ENCODE results near the gene ATXN1. TPM values are rescaled to one million over a fixed set of nuclear protein-coding genes. Genes with fewer than 3 reads are reported as not detected.

Gene ATXN1
- total RNA-seq, 2 experiments from 2014 or later: 83.1 to 89.4 TPM

DNA sequence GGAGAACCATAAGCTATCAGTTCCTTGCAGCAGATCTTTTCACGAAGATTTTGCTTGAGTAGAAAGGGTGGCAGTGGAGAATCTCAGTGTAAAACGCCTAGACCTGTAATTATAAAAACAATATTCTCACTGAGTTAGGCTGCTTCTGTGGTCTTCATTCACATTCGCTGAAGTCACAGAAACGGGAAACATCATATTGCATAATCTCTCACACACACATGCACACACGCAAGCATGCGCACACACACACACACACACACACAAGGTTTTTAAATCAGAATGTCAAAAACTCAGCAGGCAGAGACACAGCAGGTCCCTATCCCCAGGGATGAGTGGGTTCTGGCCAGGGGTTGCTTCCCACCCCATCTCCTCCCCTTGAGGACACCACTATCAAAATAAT is 175.5 kb downstream of the ATXN1 start:
- Mint-ChIP-seq H3K27me3 (no peaks in the 10 kb centered on the region), H3K36me3 (ENCODE audit: low read depth) (peaks cover 54% of the 10 kb centered on the region), H3K27ac (no peak overlapping the region), H3K9me3 (no peaks in the 10 kb centered on the region), H3K4me3 (no peak overlapping the region), H3K4me1 (peaks cover 15% of the 10 kb centered on the region)
- no peak for DNase-seq
- ChIA-PET CTCF (no interaction called here), POLR2A (no interaction called here)

- POLR2A ChIA-PET: interaction anchor here (1.3 kb wide), 1 partner anchor 9 kb away, joined by 3 read pairs; no protein-coding TSS in a partner anchor
- peaks cover 63% of the 10 kb centered on the region for H3K36me3 Mint-ChIP-seq (ENCODE audit: low read depth)
Measured at GRCh38 chr6:16583144-16583762, 178.0 kb downstream of the ATXN1 start.

GRCh38 chr6:16582446-16583143 is 178.7 kb downstream of the ATXN1 start:
- no peak for DNase-seq
- Mint-ChIP-seq H3K36me3 (ENCODE audit: low read depth) (peaks cover 61% of the 10 kb centered on the region), H3K4me3 (no peak overlapping the region), H3K4me1 (peaks cover 11% of the 10 kb centered on the region), H3K9me3 (no peaks in the 10 kb centered on the region), H3K27ac (no peak overlapping the region), H3K27me3 (no peaks in the 10 kb centered on the region)
- CTCF ChIA-PET: no interaction called here
- POLR2A ChIA-PET: interaction anchor here (1.3 kb wide), 1 partner anchor 9 kb away, joined by 3 read pairs; no protein-coding TSS in a partner anchor

More at GRCh38 chr6:16583144-16583762, 178.0 kb downstream of the ATXN1 start:
- Mint-ChIP-seq H3K27me3 (no peaks in the 10 kb centered on the region), H3K4me3 (no peak overlapping the region), H3K4me1 (peaks cover 14% of the 10 kb centered on the region), H3K9me3 (no peaks in the 10 kb centered on the region), H3K27ac (no peak overlapping the region)
- no peak for DNase-seq
- CTCF ChIA-PET: no interaction called here

- no peak overlapping the region for H3K27ac Mint-ChIP-seq
- CTCF ChIA-PET: interaction anchor here (1.9 kb wide), 1 partner anchor 192 kb away, joined by 4 read pairs; no protein-coding TSS in a partner anchor
- POLR2A ChIA-PET: interaction anchor here (0.8 kb wide), 1 partner anchor 73 kb away, joined by 3 read pairs; no protein-coding TSS in a partner anchor
- DNase-seq: no peak
- H3K27me3 Mint-ChIP-seq: no peaks in the 10 kb centered on the region
- peaks cover 57% of the 10 kb centered on the region for H3K36me3 Mint-ChIP-seq (ENCODE audit: low read depth)
- H3K4me3 Mint-ChIP-seq: no peak overlapping the region
- H3K9me3 Mint-ChIP-seq: no peaks in the 10 kb centered on the region
- H3K4me1 Mint-ChIP-seq: peaks cover 14% of the 10 kb centered on the region
Measured at GRCh38 chr6:16578695-16579285, 182.5 kb downstream of the ATXN1 start.

DNA sequence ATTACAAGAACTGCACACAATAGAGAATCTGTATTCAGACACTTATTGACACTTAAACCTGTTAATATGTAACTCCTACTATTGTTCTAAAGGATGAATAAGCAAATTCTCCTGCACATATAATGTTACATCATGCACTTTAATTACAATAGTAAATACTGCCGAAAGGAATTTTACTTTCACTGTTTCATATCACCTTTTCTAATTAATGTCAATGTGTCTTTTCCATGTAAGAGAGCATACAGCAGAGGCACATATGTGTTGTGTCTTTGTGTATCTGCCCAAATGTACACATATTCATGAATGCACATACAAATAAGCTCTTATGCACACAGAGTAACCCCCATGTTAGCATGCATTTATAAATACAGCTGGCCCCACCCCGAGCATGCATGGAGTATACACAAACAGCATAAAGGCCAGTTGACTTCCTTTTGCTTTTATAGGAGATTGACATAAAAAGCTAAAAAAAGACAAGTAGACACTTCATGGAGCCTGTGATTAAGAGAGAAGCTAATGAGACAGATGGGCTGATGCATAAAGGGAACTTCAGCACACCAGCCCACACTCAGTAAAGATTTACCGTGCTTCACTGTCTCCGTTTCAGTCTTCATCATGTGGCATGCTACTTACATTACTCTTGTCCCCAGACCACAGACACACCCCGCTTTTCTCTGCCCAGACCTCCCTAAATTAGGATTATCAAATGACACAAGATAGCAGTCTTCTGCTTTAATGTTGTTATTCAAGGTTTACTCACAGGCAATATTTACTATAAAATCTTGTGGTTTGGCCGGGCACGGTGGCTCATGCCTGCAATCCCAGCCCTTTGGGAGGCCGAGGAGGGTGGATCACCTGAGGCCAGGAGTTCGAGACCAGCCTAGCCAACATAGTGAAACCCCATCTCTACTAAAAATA is 184.6 kb downstream of the ATXN1 start:
- Mint-ChIP-seq H3K4me3 (no peak overlapping the region), H3K36me3 (ENCODE audit: low read depth) (peaks cover 53% of the 10 kb centered on the region), H3K4me1 (peaks cover 18% of the 10 kb centered on the region), H3K9me3 (no peaks in the 10 kb centered on the region), H3K27ac (no peak overlapping the region), H3K27me3 (no peaks in the 10 kb centered on the region)
- no peak for DNase-seq
- ChIA-PET POLR2A (no interaction called here), CTCF (no interaction called here)

DNA sequence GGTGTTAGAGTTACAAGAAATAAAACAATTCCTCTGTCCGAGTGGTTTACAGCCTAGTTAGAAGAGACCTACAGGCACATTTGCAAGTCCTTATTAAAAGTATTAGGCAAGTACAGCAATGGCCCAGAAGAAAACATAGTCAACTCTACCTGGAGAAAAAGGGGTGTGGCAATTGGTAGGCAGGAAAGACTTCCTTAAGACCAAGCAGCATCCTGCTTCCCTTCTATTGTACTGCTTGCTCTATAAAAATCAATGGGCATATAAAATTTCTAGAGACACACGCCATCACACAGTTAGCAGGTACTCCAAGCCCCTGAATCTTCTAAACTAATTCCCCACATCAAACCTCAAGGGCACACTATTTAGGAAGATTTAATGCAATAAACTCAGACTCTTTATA is 185.6 kb downstream of the ATXN1 start:
- H3K4me1 Mint-ChIP-seq: peaks cover 18% of the 10 kb centered on the region
- H3K27ac Mint-ChIP-seq: no peak overlapping the region
- no peak for DNase-seq
- ChIA-PET POLR2A (no interaction called here), CTCF (no interaction called here)
- H3K36me3 Mint-ChIP-seq (ENCODE audit: low read depth): peaks cover 50% of the 10 kb centered on the region
- H3K9me3 Mint-ChIP-seq: no peaks in the 10 kb centered on the region
- H3K4me3 Mint-ChIP-seq: no peak overlapping the region
- no peaks in the 10 kb centered on the region for H3K27me3 Mint-ChIP-seq

- CTCF ChIA-PET: no interaction called here
- POLR2A ChIA-PET: no interaction called here
- Mint-ChIP-seq H3K9me3 (no peaks in the 10 kb centered on the region), H3K27ac (no peak overlapping the region), H3K27me3 (no peaks in the 10 kb centered on the region), H3K36me3 (ENCODE audit: low read depth) (peaks cover 48% of the 10 kb centered on the region), H3K4me3 (no peak overlapping the region), H3K4me1 (peaks cover 27% of the 10 kb centered on the region)
- no peak for DNase-seq
Measured at GRCh38 chr6:16572943-16573342, 188.3 kb downstream of the ATXN1 start.

GRCh38 chr6:16572317-16572716 is 188.9 kb downstream of the ATXN1 start:
- ChIA-PET POLR2A (no interaction called here), CTCF (no interaction called here)
- no peak overlapping the region for H3K27ac Mint-ChIP-seq
- H3K4me1 Mint-ChIP-seq: peaks cover 27% of the 10 kb centered on the region
- H3K4me3 Mint-ChIP-seq: no peak overlapping the region
- no peak for DNase-seq
- peaks cover 51% of the 10 kb centered on the region for H3K36me3 Mint-ChIP-seq (ENCODE audit: low read depth)
- no peaks in the 10 kb centered on the region for H3K9me3 Mint-ChIP-seq
- no peaks in the 10 kb centered on the region for H3K27me3 Mint-ChIP-seq

GRCh38 chr6:16570946-16571345 is 190.3 kb downstream of the ATXN1 start:
- DNase-seq: no peak
- H3K4me3 Mint-ChIP-seq: no peak overlapping the region
- no peaks in the 10 kb centered on the region for H3K9me3 Mint-ChIP-seq
- ChIA-PET CTCF (no interaction called here), POLR2A (no interaction called here)
- no peak overlapping the region for H3K27ac Mint-ChIP-seq
- no peaks in the 10 kb centered on the region for H3K27me3 Mint-ChIP-seq
- peaks cover 20% of the 10 kb centered on the region for H3K4me1 Mint-ChIP-seq
- H3K36me3 Mint-ChIP-seq (ENCODE audit: low read depth): peaks cover 50% of the 10 kb centered on the region

DNA sequence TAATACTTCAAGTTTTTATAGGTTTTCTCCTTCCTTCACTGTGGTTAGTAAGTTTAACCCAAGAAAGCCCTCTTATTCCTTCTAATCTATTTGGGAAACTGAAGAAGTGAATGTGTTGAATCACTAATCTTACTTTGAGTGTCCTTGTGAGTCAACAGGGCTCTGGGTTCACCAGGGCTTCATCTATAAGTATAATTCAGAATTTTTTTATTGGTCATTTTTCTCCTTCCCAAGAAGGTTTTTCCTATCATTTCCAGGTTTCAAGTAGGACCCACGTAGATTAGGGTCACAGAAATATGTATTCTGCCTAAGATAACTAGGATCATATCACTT is 191.1 kb downstream of the ATXN1 start:
- no peak overlapping the region for H3K4me3 Mint-ChIP-seq
- POLR2A ChIA-PET: no interaction called here
- H3K9me3 Mint-ChIP-seq: no peaks in the 10 kb centered on the region

DNA sequence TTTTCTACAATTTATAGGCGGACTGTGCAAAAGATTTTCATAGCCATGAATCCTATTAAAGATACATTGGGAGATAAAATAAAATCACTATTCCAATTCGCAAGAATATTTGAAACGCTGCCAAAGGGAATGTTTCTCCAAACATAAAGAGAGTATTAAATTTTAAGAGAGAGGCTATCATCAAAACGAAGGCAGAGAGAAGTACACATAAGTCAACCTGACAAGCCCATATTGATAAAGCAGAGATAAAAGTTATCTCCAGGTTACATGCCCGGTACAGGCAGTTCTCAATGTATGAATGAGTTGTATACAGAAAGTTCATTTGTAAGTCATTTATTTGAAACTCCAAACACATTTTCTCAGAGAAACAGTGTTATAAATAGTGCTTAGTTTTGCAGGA is 193.1 kb downstream of the ATXN1 start:
- CTCF ChIA-PET: no interaction called here
- Mint-ChIP-seq H3K27me3 (no peaks in the 10 kb centered on the region), H3K4me3 (no peak overlapping the region), H3K9me3 (no peaks in the 10 kb centered on the region), H3K36me3 (ENCODE audit: low read depth) (peaks cover 37% of the 10 kb centered on the region), H3K27ac (no peak overlapping the region), H3K4me1 (peaks cover 15% of the 10 kb centered on the region)
- POLR2A ChIA-PET: no interaction called here
- no peak for DNase-seq

More for the DNA sequence above, 191.1 kb downstream of the ATXN1 start:
- Mint-ChIP-seq H3K4me1 (peaks cover 16% of the 10 kb centered on the region), H3K36me3 (ENCODE audit: low read depth) (peaks cover 46% of the 10 kb centered on the region), H3K27me3 (no peaks in the 10 kb centered on the region), H3K27ac (no peak overlapping the region)
- DNase-seq: no peak
- CTCF ChIA-PET: no interaction called here

DNA sequence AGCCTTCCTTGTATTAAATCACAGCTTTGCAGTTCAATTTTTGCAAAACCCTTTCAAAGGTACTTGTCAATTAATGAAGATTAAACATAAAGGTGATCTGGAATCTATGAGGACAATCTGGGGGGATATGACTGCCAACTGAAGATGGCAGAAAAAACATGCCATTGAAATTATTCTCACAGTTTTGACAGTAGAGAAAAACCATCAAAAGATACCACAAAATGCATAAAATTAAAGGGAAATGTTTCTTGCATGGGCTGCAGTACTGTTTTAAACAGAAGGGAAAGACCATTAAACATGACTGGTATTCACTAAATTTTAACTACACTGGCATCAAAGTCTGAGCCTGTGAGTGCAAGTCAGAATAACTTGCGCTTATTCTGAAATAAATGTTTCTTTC is 194.2 kb downstream of the ATXN1 start:
- no peak overlapping the region for H3K27ac Mint-ChIP-seq
- POLR2A ChIA-PET: no interaction called here
- peaks cover 32% of the 10 kb centered on the region for H3K36me3 Mint-ChIP-seq (ENCODE audit: low read depth)
- no peak for DNase-seq
- H3K4me1 Mint-ChIP-seq: peaks cover 15% of the 10 kb centered on the region
- H3K4me3 Mint-ChIP-seq: no peak overlapping the region
- no peaks in the 10 kb centered on the region for H3K9me3 Mint-ChIP-seq
- no peaks in the 10 kb centered on the region for H3K27me3 Mint-ChIP-seq
- CTCF ChIA-PET: no interaction called here

DNA sequence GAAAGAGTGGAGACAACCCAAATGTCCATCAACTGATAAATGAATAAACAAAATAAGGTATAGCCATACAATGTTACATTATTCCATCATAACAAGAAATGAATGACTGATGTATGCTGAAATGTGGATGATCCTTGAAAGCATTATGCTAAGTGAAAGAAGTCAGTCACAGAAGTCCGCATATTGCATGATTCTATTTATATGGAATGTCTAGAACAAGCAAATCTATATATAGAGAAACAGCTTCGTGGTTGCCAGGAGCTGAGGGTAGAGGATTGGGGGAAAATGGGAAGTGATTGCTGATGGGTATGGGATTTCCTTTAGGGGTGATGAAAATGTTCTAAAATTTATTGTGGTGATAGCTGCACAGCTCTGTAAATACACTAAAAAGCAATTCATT is 196.8 kb downstream of the ATXN1 start:
- Mint-ChIP-seq H3K9me3 (no peaks in the 10 kb centered on the region), H3K27ac (no peak overlapping the region), H3K4me3 (no peak overlapping the region), H3K4me1 (peaks cover 8% of the 10 kb centered on the region), H3K36me3 (ENCODE audit: low read depth) (peaks cover 15% of the 10 kb centered on the region), H3K27me3 (no peaks in the 10 kb centered on the region)
- POLR2A ChIA-PET: interaction anchor here (0.6 kb wide), 1 partner anchor 194 kb away, joined by 3 read pairs; no protein-coding TSS in a partner anchor
- CTCF ChIA-PET: interaction anchor here (0.6 to 1.4 kb wide), 2 partner anchors 13 to 247 kb away, joined by 3 read pairs; no protein-coding TSS in a partner anchor
- no peak for DNase-seq
